ENCODE results near the gene HELB.

HELB gene

DNA sequence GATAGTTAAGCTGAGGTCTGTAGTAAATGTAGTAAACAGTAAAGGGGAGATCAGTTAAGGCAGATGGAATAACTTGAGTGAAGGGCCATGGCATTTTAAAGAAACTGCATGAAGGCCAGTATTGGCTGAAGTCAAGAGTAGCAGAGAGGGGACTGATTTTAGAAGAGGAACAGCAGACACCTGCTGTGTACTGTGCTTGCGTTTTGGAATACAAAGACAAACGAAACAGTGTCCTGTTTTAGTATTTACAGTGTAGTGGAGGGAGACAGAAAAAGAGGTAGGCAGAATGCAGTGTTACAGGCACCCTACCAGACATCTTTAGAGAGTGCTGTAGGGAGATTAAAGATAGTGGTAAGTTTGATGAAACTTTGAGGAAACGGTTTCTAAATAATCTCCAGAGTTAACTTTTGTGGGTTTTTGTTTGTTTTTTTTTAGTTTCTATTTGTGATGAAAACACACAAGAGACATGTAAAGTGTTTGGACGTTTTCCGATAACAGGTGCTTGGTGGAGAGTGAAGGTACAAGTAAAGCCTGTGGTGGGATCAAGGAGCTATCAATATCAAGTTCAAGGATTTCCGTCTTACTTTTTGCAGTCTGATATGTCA, 2.1 kb downstream of the HELB start:
- no peaks in the 10 kb centered on the region for H3K79me2 ChIP-seq (ENCODE audit: control insufficient read depth, insufficient read depth, low read length)
- H3K27ac ChIP-seq (ENCODE audit: low read depth, low read length) = no peak overlapping the region
- H3K56ac ChIP-seq (ENCODE audit: low read length) = no peak overlapping the region
- no peak for DNase-seq
- no peak overlapping the region for H3K9ac ChIP-seq (ENCODE audit: low read length)
- H2AK5ac ChIP-seq (ENCODE audit: low read length) = no peak overlapping the region
- no peak overlapping the region for H2BK15ac ChIP-seq (replicated peaks; ENCODE audit: low read depth)
- peaks cover 2% of the 10 kb centered on the region for H3K79me1 ChIP-seq (ENCODE audit: low read length)
- no peak overlapping the region for H3K23ac ChIP-seq (ENCODE audit: low read length)
- H3K4me3 ChIP-seq (ENCODE audit: low read length) = no peak overlapping the region
- no peak overlapping the region for H2BK5ac ChIP-seq (ENCODE audit: low read length)
- H3K27me3 ChIP-seq (ENCODE audit: insufficient read depth, low read length, poor library complexity) = no peaks in the 10 kb centered on the region
- H3K4me1 ChIP-seq (ENCODE audit: control insufficient read depth, low read depth, low read length) = no peaks in the 10 kb centered on the region
- H2BK120ac ChIP-seq (ENCODE audit: low read depth, low read length) = no peak overlapping the region
- H3K18ac ChIP-seq (ENCODE audit: low read length) = no peak overlapping the region
- no peak overlapping the region for H4K8ac ChIP-seq (ENCODE audit: low read depth, low read length)
- H3K36me3 ChIP-seq (ENCODE audit: control insufficient read depth, insufficient read depth, low read length) = no peaks in the 10 kb centered on the region
- H3K4me2 ChIP-seq (ENCODE audit: low read length) = no peak overlapping the region
- no CpG with 5 or more reads among the region's 6 CpGs for WGBS (ENCODE audit: extremely low coverage, insufficient coverage, low lambda C conversion rate)
- no peak overlapping the region for H4K5ac ChIP-seq (ENCODE audit: low read length)
- H3K4ac ChIP-seq (ENCODE audit: low read depth, low read length) = no peak overlapping the region

DNA sequence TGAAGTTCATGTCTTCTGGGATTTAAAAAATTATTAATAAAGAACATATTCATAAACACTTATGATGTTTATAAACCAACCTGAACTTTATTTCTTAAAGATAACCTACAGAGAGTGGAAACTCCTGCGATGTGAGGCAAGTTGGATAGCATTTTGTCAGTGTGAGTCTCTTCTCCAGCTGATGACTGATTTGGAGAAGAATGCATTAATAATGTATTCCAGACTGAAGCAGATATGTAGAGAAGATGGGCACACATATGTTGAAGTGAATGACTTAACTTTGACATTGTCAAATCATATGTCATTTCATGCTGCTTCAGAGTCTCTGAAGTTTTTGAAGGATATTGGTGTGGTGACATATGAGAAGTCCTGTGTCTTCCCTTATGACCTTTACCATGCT, 7.3 kb downstream of the HELB start:
- H3K79me1 ChIP-seq (ENCODE audit: low read length) = no peaks in the 10 kb centered on the region
- DNase-seq = no peak
- no peak overlapping the region for H4K8ac ChIP-seq (ENCODE audit: low read depth, low read length)
- no peaks in the 10 kb centered on the region for H3K27me3 ChIP-seq (ENCODE audit: insufficient read depth, low read length, poor library complexity)
- no peaks in the 10 kb centered on the region for H3K79me2 ChIP-seq (ENCODE audit: control insufficient read depth, insufficient read depth, low read length)
- H3K9ac ChIP-seq (ENCODE audit: low read length) = no peak overlapping the region
- no peak overlapping the region for H3K4me3 ChIP-seq (ENCODE audit: low read length)
- H2BK5ac ChIP-seq (ENCODE audit: low read length) = no peak overlapping the region
- no peak overlapping the region for H2BK120ac ChIP-seq (ENCODE audit: low read depth, low read length)
- H2AK5ac ChIP-seq (ENCODE audit: low read length) = no peak overlapping the region
- no peak overlapping the region for H3K27ac ChIP-seq (ENCODE audit: low read depth, low read length)
- no peaks in the 10 kb centered on the region for H3K4me1 ChIP-seq (ENCODE audit: control insufficient read depth, low read depth, low read length)
- H3K23ac ChIP-seq (ENCODE audit: low read length) = no peak overlapping the region
- H3K4ac ChIP-seq (ENCODE audit: low read depth, low read length) = no peak overlapping the region
- WGBS (ENCODE audit: extremely low coverage, insufficient coverage, low lambda C conversion rate) = no CpG with 5 or more reads among the region's 1 CpG
- H3K36me3 ChIP-seq (ENCODE audit: control insufficient read depth, insufficient read depth, low read length) = no peaks in the 10 kb centered on the region
- no peak overlapping the region for H4K5ac ChIP-seq (ENCODE audit: low read length)
- H3K4me2 ChIP-seq (ENCODE audit: low read length) = no peak overlapping the region
- no peak overlapping the region for H3K56ac ChIP-seq (ENCODE audit: low read length)
- H3K18ac ChIP-seq (ENCODE audit: low read length) = no peak overlapping the region
- H2BK15ac ChIP-seq (replicated peaks; ENCODE audit: low read depth) = no peak overlapping the region

DNA sequence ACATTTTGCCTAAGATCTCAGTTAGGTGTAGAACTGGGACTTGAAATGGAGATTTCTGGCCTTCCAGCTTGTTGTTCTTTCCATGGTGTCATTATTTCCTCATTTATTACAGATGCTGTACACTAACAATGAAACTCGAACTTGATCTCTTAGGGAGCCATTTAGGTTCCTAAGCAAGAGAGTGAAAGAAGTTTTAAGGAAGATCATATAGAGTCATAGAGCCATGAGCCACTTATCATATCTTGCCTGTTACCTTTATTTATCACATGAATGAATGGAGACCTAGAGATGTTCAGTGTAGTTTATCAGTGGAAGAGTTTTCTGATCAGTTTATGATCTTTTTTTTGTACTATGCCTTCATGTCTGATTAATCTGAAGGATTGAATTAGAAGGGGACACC, 9.9 kb downstream of the HELB start:
- H3K9ac ChIP-seq (ENCODE audit: low read length) = no peak overlapping the region
- H2AK5ac ChIP-seq (ENCODE audit: low read length) = no peak overlapping the region
- no peak overlapping the region for H4K5ac ChIP-seq (ENCODE audit: low read length)
- H3K4ac ChIP-seq (ENCODE audit: low read depth, low read length) = no peak overlapping the region
- no peaks in the 10 kb centered on the region for H3K36me3 ChIP-seq (ENCODE audit: control insufficient read depth, insufficient read depth, low read length)
- no peak overlapping the region for H3K27ac ChIP-seq (ENCODE audit: low read depth, low read length)
- H3K4me3 ChIP-seq (ENCODE audit: low read length) = no peak overlapping the region
- no peaks in the 10 kb centered on the region for H3K79me2 ChIP-seq (ENCODE audit: control insufficient read depth, insufficient read depth, low read length)
- no peaks in the 10 kb centered on the region for H3K4me1 ChIP-seq (ENCODE audit: control insufficient read depth, low read depth, low read length)
- H4K8ac ChIP-seq (ENCODE audit: low read depth, low read length) = no peak overlapping the region
- no peak overlapping the region for H3K18ac ChIP-seq (ENCODE audit: low read length)
- no peaks in the 10 kb centered on the region for H3K27me3 ChIP-seq (ENCODE audit: insufficient read depth, low read length, poor library complexity)
- H2BK5ac ChIP-seq (ENCODE audit: low read length) = no peak overlapping the region
- DNase-seq = no peak
- no peak overlapping the region for H2BK120ac ChIP-seq (ENCODE audit: low read depth, low read length)
- H2BK15ac ChIP-seq (replicated peaks; ENCODE audit: low read depth) = no peak overlapping the region
- no peak overlapping the region for H3K4me2 ChIP-seq (ENCODE audit: low read length)
- H3K56ac ChIP-seq (ENCODE audit: low read length) = no peak overlapping the region
- no CpG with 5 or more reads among the region's 1 CpG for WGBS (ENCODE audit: extremely low coverage, insufficient coverage, low lambda C conversion rate)
- no peaks in the 10 kb centered on the region for H3K79me1 ChIP-seq (ENCODE audit: low read length)
- no peak overlapping the region for H3K23ac ChIP-seq (ENCODE audit: low read length)

DNA sequence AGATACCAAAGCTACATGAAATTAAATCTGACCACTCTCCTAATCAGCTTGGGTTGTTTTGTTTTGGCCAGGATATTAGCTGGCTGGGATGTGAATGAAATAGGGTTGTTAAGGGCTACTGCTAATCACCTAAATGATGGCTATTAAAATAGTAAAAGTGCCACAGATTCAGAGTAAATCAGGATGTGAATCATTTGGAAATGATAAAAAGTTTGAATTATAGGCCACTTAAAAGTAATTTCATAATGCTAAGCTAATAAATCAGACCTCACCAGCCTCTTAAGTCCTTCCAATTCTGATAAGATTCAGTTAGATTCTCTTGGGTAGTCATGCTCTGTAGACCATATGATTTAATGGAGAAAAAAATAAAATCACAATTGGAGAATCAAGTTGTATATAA, 12.0 kb downstream of the HELB start:
- Histone ChIP-seq H2BK120ac (ENCODE audit: low read depth, low read length) (no peak overlapping the region), H3K27ac (ENCODE audit: low read depth, low read length) (no peak overlapping the region), H2AK5ac (ENCODE audit: low read length) (no peak overlapping the region), H3K18ac (ENCODE audit: low read length) (no peak overlapping the region), H4K8ac (ENCODE audit: low read depth, low read length) (no peak overlapping the region), H4K5ac (ENCODE audit: low read length) (no peak overlapping the region), H2BK15ac (replicated peaks; ENCODE audit: low read depth) (no peak overlapping the region), H2BK5ac (ENCODE audit: low read length) (no peak overlapping the region), H3K4ac (ENCODE audit: low read depth, low read length) (no peak overlapping the region), H3K79me1 (ENCODE audit: low read length) (no peaks in the 10 kb centered on the region), H3K4me3 (ENCODE audit: low read length) (no peak overlapping the region), H3K4me1 (ENCODE audit: control insufficient read depth, low read depth, low read length) (no peaks in the 10 kb centered on the region), H3K56ac (ENCODE audit: low read length) (no peak overlapping the region), H3K4me2 (ENCODE audit: low read length) (no peak overlapping the region), H3K23ac (ENCODE audit: low read length) (no peak overlapping the region), H3K36me3 (ENCODE audit: control insufficient read depth, insufficient read depth, low read length) (no peaks in the 10 kb centered on the region), H3K27me3 (ENCODE audit: insufficient read depth, low read length, poor library complexity) (no peaks in the 10 kb centered on the region), H3K79me2 (ENCODE audit: control insufficient read depth, insufficient read depth, low read length) (no peaks in the 10 kb centered on the region), H3K9ac (ENCODE audit: low read length) (no peak overlapping the region)
- no peak for DNase-seq

DNA sequence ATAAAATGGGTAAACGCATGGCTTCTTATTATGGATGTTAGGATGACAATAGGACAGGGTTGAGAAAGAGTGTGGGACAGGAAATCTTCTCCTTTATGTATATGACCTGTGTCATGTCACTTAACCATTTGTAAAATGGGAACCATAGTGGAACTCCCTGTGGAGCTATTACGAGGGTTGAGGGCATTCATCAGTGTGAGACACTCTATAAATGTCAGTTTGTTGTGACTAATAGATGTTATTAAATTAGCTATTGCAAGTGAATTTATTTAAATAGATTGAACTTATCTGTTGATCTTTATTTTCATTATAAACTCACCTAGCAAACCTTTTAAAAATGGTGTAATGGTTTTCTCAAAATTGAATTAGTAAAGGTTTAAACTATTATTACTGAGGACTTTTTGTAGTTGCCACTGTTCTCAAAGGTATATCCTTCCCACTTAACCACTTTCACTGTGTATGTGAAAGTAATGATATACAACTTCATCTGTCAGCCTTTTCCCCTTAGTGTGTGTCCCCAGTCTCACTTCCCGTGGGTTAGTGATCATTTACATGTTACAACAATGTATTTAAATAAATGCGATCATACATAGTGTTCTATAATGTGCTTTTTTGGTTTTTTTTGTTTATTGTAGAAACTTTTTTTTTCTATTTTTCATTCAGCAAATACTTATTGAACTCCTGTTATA, 17.1 kb downstream of the HELB start:
- no peaks in the 10 kb centered on the region for H3K36me3 ChIP-seq (ENCODE audit: control insufficient read depth, insufficient read depth, low read length)
- no peak overlapping the region for H2AK5ac ChIP-seq (ENCODE audit: low read length)
- H3K27ac ChIP-seq (ENCODE audit: low read depth, low read length) = no peak overlapping the region
- no CpG with 5 or more reads among the region's 4 CpGs for WGBS (ENCODE audit: extremely low coverage, insufficient coverage, low lambda C conversion rate)
- no peak overlapping the region for H3K56ac ChIP-seq (ENCODE audit: low read length)
- no peaks in the 10 kb centered on the region for H3K79me2 ChIP-seq (ENCODE audit: control insufficient read depth, insufficient read depth, low read length)
- no peak for DNase-seq
- no peak overlapping the region for H4K5ac ChIP-seq (ENCODE audit: low read length)
- no peaks in the 10 kb centered on the region for H3K27me3 ChIP-seq (ENCODE audit: insufficient read depth, low read length, poor library complexity)
- H3K4me2 ChIP-seq (ENCODE audit: low read length) = no peak overlapping the region
- no peak overlapping the region for H3K4ac ChIP-seq (ENCODE audit: low read depth, low read length)
- H2BK5ac ChIP-seq (ENCODE audit: low read length) = no peak overlapping the region
- H3K18ac ChIP-seq (ENCODE audit: low read length) = no peak overlapping the region
- H4K8ac ChIP-seq (ENCODE audit: low read depth, low read length) = no peak overlapping the region
- no peaks in the 10 kb centered on the region for H3K79me1 ChIP-seq (ENCODE audit: low read length)
- H3K9ac ChIP-seq (ENCODE audit: low read length) = no peak overlapping the region
- no peak overlapping the region for H3K23ac ChIP-seq (ENCODE audit: low read length)
- no peak overlapping the region for H2BK120ac ChIP-seq (ENCODE audit: low read depth, low read length)
- H3K4me3 ChIP-seq (ENCODE audit: low read length) = no peak overlapping the region
- H2BK15ac ChIP-seq (replicated peaks; ENCODE audit: low read depth) = no peak overlapping the region
- no peaks in the 10 kb centered on the region for H3K4me1 ChIP-seq (ENCODE audit: control insufficient read depth, low read depth, low read length)

DNA sequence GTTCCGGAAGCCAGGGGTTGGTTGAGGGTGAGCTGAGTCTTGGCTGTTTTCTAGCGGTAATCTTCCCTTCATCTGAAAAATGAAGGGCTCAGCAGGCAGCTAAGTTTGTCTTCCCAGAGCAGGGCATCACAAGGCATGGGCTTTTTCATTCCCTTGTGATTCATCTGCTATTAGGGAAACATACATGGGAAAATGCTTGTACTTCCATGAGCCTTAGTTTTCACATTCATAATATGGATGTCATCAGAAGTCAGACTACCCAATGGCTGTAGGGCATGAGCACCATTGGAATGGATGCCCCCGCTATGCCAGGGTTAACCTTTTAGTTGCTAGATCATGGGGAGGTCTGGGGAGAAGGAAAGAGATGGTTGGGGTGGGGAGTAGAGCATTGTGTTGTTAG, 18.7 kb downstream of the HELB start:
- H2AK5ac ChIP-seq (ENCODE audit: low read length) = no peak overlapping the region
- no peak overlapping the region for H3K9ac ChIP-seq (ENCODE audit: low read length)
- no peak overlapping the region for H3K4ac ChIP-seq (ENCODE audit: low read depth, low read length)
- no peaks in the 10 kb centered on the region for H3K79me2 ChIP-seq (ENCODE audit: control insufficient read depth, insufficient read depth, low read length)
- no peak overlapping the region for H3K4me3 ChIP-seq (ENCODE audit: low read length)
- H3K4me1 ChIP-seq (ENCODE audit: control insufficient read depth, low read depth, low read length) = no peaks in the 10 kb centered on the region
- H3K27me3 ChIP-seq (ENCODE audit: insufficient read depth, low read length, poor library complexity) = no peaks in the 10 kb centered on the region
- H3K36me3 ChIP-seq (ENCODE audit: control insufficient read depth, insufficient read depth, low read length) = no peaks in the 10 kb centered on the region
- H2BK15ac ChIP-seq (replicated peaks; ENCODE audit: low read depth) = no peak overlapping the region
- H3K23ac ChIP-seq (ENCODE audit: low read length) = no peak overlapping the region
- H3K18ac ChIP-seq (ENCODE audit: low read length) = no peak overlapping the region
- no peak overlapping the region for H2BK5ac ChIP-seq (ENCODE audit: low read length)
- H3K4me2 ChIP-seq (ENCODE audit: low read length) = no peak overlapping the region
- H3K27ac ChIP-seq (ENCODE audit: low read depth, low read length) = no peak overlapping the region
- H2BK120ac ChIP-seq (ENCODE audit: low read depth, low read length) = no peak overlapping the region
- H4K5ac ChIP-seq (ENCODE audit: low read length) = no peak overlapping the region
- H4K8ac ChIP-seq (ENCODE audit: low read depth, low read length) = no peak overlapping the region
- WGBS (ENCODE audit: extremely low coverage, insufficient coverage, low lambda C conversion rate) = no CpG with 5 or more reads among the region's 3 CpGs
- H3K56ac ChIP-seq (ENCODE audit: low read length) = no peak overlapping the region
- no peak for DNase-seq
- H3K79me1 ChIP-seq (ENCODE audit: low read length) = no peaks in the 10 kb centered on the region
